Fibroblast of villous mesenchyme (primary cell): ENCODE data around the gene CST11. TPM values are rescaled to one million over a fixed set of nuclear protein-coding genes. Genes with fewer than 3 reads are reported as not detected.

ENCODE experiments used
- DNase-seq: peaks from one replicate; pipeline ENCODE4 v3.0.0-alpha.2; 2010; ENCODE audit warnings: low read depth
- H3K4me3 ChIP-seq: 2 replicates; pipeline ENCODE4 v1.5.1; 2011; ENCODE audit warnings: low read depth, mild to moderate bottlenecking, low read length
- CTCF ChIP-seq: IDR thresholded peaks from 2 replicates; pipeline ENCODE4 v1.5.1; 2012; ENCODE audit warnings: low read depth, mild to moderate bottlenecking, low read length; ENCODE audit not compliant: insufficient read depth
- total RNA-seq: library from RNA; depleted of rRNA; stranded (reverse); fragments of >200 nt; gene quantifications from 2 replicates; pipeline ENCODE4 v1.2.3, GENCODE V29; 2012

CST11 gene
- total RNA-seq, 1 donor, result not detected

GRCh38 chr20:23437126-23437899 is 15.4 kb downstream of the CST11 start:
- no peak overlapping the region for H3K4me3 ChIP-seq
- no peak for DNase-seq
- TF ChIP-seq CTCF, result no peak

DNA sequence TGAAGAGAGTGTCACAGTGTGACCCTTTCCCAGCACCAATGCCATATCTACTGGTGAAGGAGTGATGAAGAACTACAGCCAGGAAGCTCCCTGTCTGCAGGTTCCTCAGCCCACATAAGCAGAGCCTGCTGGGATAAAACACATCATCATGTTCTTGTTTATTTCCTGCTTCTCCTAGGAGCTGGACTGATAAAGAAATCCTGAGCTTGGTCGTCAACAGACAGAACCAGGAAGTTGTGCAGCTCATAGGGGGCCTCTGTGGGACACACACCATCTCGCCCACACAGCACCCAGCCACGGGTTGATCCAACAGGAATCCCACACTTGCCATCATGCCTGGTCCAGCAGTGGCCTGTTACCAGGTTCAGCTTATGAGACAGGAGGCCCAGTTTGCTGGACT is 16.0 kb downstream of the CST11 start:
- H3K4me3 ChIP-seq, result no peak overlapping the region
- DNase-seq, result no peak
- TF ChIP-seq CTCF, result no peak

DNA sequence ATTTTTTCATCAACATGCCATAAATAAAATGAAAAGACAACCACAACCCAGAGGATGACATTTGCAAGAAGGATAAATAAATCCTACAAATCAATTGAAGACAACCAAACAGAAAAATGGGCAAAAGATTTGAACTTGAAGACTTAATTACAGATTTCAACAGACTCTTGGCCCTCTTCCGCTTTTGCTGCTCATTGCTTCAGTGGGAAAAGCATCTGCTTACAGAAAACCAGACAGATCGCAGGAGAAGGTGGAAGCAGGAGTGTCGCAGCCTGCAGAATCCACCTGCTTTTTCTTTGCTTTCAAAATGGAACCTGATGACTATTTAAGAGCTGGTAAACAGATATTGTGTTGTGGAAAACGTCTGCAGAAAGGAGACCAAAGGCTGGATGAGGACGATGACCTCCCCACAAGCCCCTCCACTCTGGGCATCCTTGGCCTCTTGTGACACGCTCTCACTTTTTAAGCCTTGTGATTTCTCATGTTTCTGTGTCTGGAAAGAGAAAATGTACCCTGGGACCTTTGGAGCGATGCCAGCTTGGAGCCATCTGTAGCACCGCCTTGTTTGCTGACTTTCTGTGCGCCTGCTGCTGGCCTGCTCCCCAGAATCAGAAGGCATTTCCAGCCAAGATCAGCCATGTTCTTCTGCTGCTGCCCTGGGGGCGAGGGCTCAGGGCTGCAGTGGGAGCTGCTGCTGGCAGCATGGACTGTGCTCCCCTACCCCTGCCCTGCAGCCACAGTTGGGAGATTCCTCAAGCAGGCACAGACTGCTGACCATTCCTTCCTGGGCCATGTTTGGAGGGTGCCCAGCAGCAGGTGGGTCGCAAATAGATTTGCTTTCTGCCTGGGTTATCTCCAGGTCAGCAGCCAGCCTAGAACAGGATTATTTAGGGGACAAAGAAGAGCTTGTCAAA is 16.8 kb downstream of the CST11 start:
- no peak for TF ChIP-seq CTCF
- DNase-seq, result no peak
- no peak overlapping the region for H3K4me3 ChIP-seq

DNA sequence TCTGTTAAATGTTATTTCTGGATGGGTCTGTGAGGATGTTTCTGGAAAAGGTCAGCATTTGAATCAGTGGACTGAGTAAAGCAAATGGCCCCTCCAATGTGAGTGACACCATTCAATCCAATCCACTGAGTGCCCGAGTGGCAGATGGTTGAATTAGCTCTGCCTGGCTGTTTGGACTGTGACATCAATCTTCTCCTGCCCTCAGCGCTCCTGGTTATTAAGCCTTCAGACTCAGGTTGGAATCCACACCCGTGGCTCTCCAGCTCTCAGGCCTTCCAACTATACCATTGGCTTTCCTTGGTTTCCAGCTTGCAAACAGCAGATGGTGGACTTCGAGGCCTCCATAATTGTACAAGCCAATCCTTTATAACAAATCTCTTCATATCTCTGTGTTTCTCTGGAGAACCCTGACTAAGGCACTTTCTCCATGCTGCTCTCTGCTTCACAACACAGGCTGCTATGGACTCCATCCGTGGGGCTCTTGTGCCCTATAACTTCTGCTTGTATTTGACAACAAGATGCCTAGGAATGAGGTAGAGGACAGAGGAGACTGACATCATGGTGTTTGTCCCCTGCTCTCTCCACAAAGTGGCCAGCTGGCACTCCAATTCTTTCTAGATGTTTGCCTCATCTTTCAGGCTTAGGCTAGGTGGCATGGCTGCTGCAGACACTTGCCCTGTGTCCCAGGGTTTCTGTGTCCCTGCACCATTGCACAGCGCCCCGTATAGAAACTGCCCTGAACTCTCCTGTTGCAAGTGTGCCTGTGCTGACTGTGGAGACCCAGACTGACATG is 18.0 kb downstream of the CST11 start:
- no peak for DNase-seq
- H3K4me3 ChIP-seq, result no peak overlapping the region
- no peak for TF ChIP-seq CTCF

DNA sequence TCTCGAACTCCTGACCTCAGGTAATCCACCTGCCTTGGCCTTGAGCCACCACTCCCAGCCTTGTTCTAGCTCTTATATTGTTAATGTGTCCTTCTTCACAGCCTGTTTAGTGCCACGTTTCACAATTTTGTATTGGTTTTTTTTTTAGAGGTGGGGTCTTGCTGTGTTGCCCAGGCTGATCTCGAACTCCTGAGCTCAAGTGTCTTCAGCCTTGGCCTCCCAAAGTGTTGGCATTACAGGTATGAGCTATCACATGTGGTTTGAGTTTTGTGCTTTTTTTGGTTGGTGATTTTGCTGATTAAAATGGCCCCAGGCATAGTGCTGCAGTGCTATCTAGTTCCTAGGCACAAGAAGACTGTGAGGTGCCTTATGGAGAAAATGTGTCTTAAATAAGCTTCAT is 19.0 kb downstream of the CST11 start:
- TF ChIP-seq CTCF, result no peak
- H3K4me3 ChIP-seq, result no peak overlapping the region
- no peak for DNase-seq

DNA sequence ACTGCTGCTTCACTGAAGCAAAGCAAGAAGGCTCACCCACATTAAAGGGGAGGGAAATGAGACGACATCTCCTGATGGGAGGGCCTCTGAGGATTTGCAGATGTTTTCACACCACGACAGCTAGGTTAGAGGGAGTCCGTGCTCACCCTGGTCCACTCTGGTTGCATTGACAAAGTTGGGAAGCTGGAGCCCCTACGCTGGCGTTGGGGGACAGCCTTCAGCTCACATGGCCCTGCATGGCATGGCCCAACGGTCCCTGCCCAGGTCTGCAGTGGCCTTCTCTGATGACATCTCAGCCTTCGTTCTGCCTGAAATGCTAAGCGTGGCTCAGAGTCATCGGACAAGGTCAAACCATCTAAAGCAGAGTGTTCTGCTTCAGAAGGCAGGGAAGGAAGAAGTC is 27.5 kb downstream of the CST11 start:
- no peak overlapping the region for H3K4me3 ChIP-seq
- no peak for TF ChIP-seq CTCF
- no peak for DNase-seq
